Panc1 (cell line): Measurements from ENCODE around the gene KRT6C. TPM values are rescaled to one million over a fixed set of nuclear protein-coding genes. Genes with fewer than 3 reads are reported as not detected.

Source experiments
- ATAC-seq: fragments of 200-7000 bp; cut with Tn5 transposase; 2 replicates; pipeline ENCODE4 v1.9.1; 2020; ENCODE audit warnings: mild to moderate bottlenecking, moderate library complexity
- BruUV-seq: library from RNA; stranded (reverse); fragments of 400-500 nt; replicated peaks from 2 replicates; lab custom pipeline; 2021; lab: Mats Ljungman, UMichigan
- CTCF ChIA-PET: fragments of 300-600 bp; sonication (Branson Sonifier 250); formaldehyde crosslinking; loops from one replicate; lab custom pipeline; 2022; ENCODE audit warnings: antibody characterized with exemption; lab: Charles Lee
- POLR2A ChIA-PET: fragments of 300-600 bp; sonication (Branson Sonifier 250); formaldehyde crosslinking; loops from one replicate; lab custom pipeline; 2022; ENCODE audit warnings: antibody characterized with exemption; lab: Charles Lee
- DNase-seq: peaks from one replicate; pipeline ENCODE4 v3.0.0-alpha.2; 2010; ENCODE audit warnings: low read depth, low spot score
- H3K27ac ChIP-seq: 2 replicates; pipeline ENCODE4 v1.5.1; 2011; ENCODE audit warnings: mild to moderate bottlenecking, low read length, inconsistent platforms
- H3K27me3 ChIP-seq: fragments of 200-500 bp; sonication (Bioruptor generic); 2 replicates; pipeline ENCODE4 v1.6.0; 2014; ENCODE audit warnings: low read length, inconsistent platforms; ENCODE audit not compliant: control insufficient read depth, insufficient read depth
- H3K36me3 ChIP-seq: fragments of 200-500 bp; sonication (Bioruptor generic); 2 replicates; pipeline ENCODE4 v1.5.1; 2014; ENCODE audit warnings: inconsistent platforms, mild to moderate bottlenecking, low read length, moderate library complexity; ENCODE audit not compliant: control insufficient read depth, insufficient read depth
- H3K4me1 ChIP-seq: 2 replicates; pipeline ENCODE4 v1.5.1; 2011; ENCODE audit warnings: inconsistent platforms, mild to moderate bottlenecking, low read length, moderate library complexity; ENCODE audit not compliant: control insufficient read depth, insufficient read depth
- H3K4me3 ChIP-seq, 2 experiments: 2 replicates each; pipeline ENCODE4 v1.5.1; 2011 to 2012; ENCODE audit warnings: low read depth in 2 of 2, low read length in 2 of 2, mild to moderate bottlenecking in 2 of 2, inconsistent platforms in 1 of 2, moderate library complexity in 1 of 2
- H3K9me3 ChIP-seq: fragments of 200-500 bp; sonication (Bioruptor generic); 2 replicates; pipeline ENCODE4 v1.5.1; 2014; ENCODE audit warnings: low read depth, mild to moderate bottlenecking, inconsistent platforms, low read length, moderate library complexity; ENCODE audit not compliant: control insufficient read depth, insufficient read depth
- CTCF ChIP-seq: fragments of 450-650 bp; IDR thresholded peaks from 2 replicates; pipeline ENCODE4 v1.5.1; 2017; ENCODE audit warnings: mild to moderate bottlenecking
- POLR2AphosphoS5 ChIP-seq: IDR thresholded peaks from 2 replicates; pipeline ENCODE4 v1.6.1; 2012; ENCODE audit warnings: mild to moderate bottlenecking, low read depth, low read length, moderate library complexity
- REST ChIP-seq, 2 experiments: IDR thresholded peaks; 2 replicates each; pipeline ENCODE4 v1.6.1; 2011 to 2012; ENCODE audit warnings: low read depth in 2 of 2, control low read depth in 1 of 2, low read length in 1 of 2, mild to moderate bottlenecking in 1 of 2, moderate library complexity in 1 of 2; ENCODE audit not compliant: insufficient read depth in 1 of 2
- SIN3A ChIP-seq: IDR thresholded peaks from 2 replicates; pipeline ENCODE4 v1.6.1; 2012; ENCODE audit warnings: low read depth, mild to moderate bottlenecking, low read length, moderate library complexity, borderline replicate concordance; ENCODE audit not compliant: insufficient read depth
- TCF7L2 ChIP-seq: IDR thresholded peaks from 2 replicates; pipeline ENCODE4 v1.6.1; 2011; ENCODE audit warnings: mild to moderate bottlenecking, low read depth, low read length, inconsistent platforms
- in situ Hi-C: cut with HindIII; loops from 2 replicates; pipeline ENCODE4 v1.10.0; 2016; ENCODE audit warnings: low sequenced_read_pairs, low pct_unique_long_range_greater_than_20kb
- intact Hi-C: fragments of 100-400 bp; cut with micrococcal nuclease; formaldehyde crosslinking; loops from one replicate; pipeline ENCODE4 v1.10.0; 2022; ENCODE audit not compliant: unreplicated experiment
- total RNA-seq: library from RNA; stranded (reverse); gene quantifications from one replicate; pipeline ENCODE4 v1.2.1, GENCODE V29; 2021; ENCODE audit not compliant: unreplicated experiment

The KRT6C gene
- total RNA-seq, 1 experiment from 2014 or later = not detected

DNA sequence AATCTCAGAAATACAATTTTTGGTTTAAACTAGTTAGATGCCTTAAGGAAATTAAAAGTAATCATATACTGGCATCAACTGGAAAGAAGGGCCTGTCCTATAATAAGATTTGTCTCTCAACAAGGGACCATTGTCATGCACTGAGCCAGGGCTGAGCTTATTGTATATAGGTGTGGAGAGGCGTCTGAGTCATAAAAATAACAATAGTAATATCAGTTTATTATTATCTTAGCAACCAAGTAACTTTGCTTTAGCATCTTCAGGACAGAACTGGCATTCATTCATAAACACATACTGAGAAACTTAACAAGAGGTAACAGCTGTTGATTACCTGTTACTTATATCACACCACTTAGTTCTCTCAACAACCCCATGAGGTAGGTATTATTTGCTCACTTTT lies 46.5 kb downstream of the KRT6C start:
- peaks cover 21% of the 10 kb centered on the region for H3K27me3 ChIP-seq
- POLR2A ChIA-PET = no interaction called here
- intact Hi-C loops (no loop called here), in situ Hi-C loops (no loop called here)
- no peak overlapping the region for H3K27ac ChIP-seq
- no TSS peak for BruUV-seq
- CTCF ChIA-PET = interaction anchor here (0.6 kb wide), 1 partner anchor 522 kb away, joined by 6 read pairs; no protein-coding TSS in a partner anchor
- TF ChIP-seq POLR2AphosphoS5 (no peak), REST (IDR thresholded peaks at IDR 0.05; ENCODE audit: insufficient read depth in 1 of 2, low read depth in 2 of 2, low read length in 1 of 2) (no peak), CTCF (no peak), SIN3A (no peak), TCF7L2 (no peak)
- ATAC-seq (no peak), DNase-seq (no peak)
- H3K9me3 ChIP-seq = no peaks in the 10 kb centered on the region
- no peaks in the 10 kb centered on the region for H3K36me3 ChIP-seq
- no peaks in the 10 kb centered on the region for H3K4me1 ChIP-seq
- H3K4me3 ChIP-seq = no peak overlapping the region

DNA sequence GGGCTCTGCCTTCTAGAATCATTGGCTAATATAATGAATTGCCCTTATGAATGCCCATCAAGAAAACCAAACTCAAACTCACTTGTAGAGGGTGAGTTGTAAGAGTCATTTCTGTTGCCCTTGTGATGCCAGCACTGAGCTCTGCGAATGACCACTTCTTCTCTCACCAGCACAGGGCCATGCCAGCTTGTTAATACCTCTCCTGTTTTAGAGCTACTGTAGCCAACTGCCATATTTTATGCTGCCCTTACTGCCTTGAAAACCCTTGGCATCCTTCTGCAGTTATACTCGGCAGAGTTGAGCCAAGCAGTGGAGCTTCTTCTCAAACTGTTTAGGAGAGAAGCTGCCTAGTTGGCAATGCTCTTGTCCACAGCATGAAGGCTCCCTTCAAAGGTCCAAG lies 47.6 kb downstream of the KRT6C start:
- no peaks in the 10 kb centered on the region for H3K9me3 ChIP-seq
- intact Hi-C loops (no loop called here), in situ Hi-C loops (no loop called here)
- DNase-seq (no peak), ATAC-seq (no peak)
- no TSS peak for BruUV-seq
- no peaks in the 10 kb centered on the region for H3K4me1 ChIP-seq
- peaks cover 13% of the 10 kb centered on the region for H3K27me3 ChIP-seq
- POLR2A ChIA-PET = no interaction called here
- H3K36me3 ChIP-seq = no peaks in the 10 kb centered on the region
- no peak overlapping the region for H3K4me3 ChIP-seq
- TF ChIP-seq CTCF (no peak), TCF7L2 (no peak), REST (IDR thresholded peaks at IDR 0.05; ENCODE audit: insufficient read depth in 1 of 2, low read depth in 2 of 2, low read length in 1 of 2) (no peak), SIN3A (no peak), POLR2AphosphoS5 (no peak)
- H3K27ac ChIP-seq = no peak overlapping the region
- CTCF ChIA-PET = no interaction called here
